Activated naive CD8-positive, alpha-beta T cell treated with anti-CD3 and anti-CD28 coated beads, Interleukin-2, amount 10 ng/mL, durations not matched to agents 7 days and 5 days (primary cell): Measurements from ENCODE around the gene EFHD1. TPM values are rescaled to one million over a fixed set of nuclear protein-coding genes. Genes with fewer than 3 reads are reported as not detected.

Experiments
- ATAC-seq: fragments of 150-1000 bp; cut with Tn5 transposase; one replicate; pipeline ENCODE4 v1.10.0; 2021; ENCODE audit warnings: low read depth, moderate library complexity
- POLR2A ChIA-PET: fragments of 350-600 bp; sonication (Branson Sonifier 250); formaldehyde crosslinking; loops from one replicate; lab custom pipeline; 2021; ENCODE audit warnings: antibody characterized with exemption; lab: Charles Lee
- DNase-seq: peaks from one replicate; pipeline ENCODE4 v3.0.0; 2021
- H3K27ac Mint-ChIP-seq: one replicate; pipeline ENCODE4 v1.8.0; 2022; ENCODE audit warnings: mild to moderate bottlenecking, mixed read lengths
- H3K27me3 Mint-ChIP-seq: one replicate; pipeline ENCODE4 v1.8.0; 2022; ENCODE audit warnings: mild to moderate bottlenecking, moderate library complexity, mixed read lengths
- H3K36me3 Mint-ChIP-seq: one replicate; pipeline ENCODE4 v1.8.0; 2021; ENCODE audit warnings: mild to moderate bottlenecking, mixed read lengths
- H3K4me1 Mint-ChIP-seq: one replicate; pipeline ENCODE4 v1.8.0; 2021; ENCODE audit warnings: mixed read lengths
- H3K4me3 Mint-ChIP-seq: one replicate; pipeline ENCODE4 v1.8.0; 2022; ENCODE audit warnings: mild to moderate bottlenecking, moderate library complexity, mixed read lengths
- H3K9me3 Mint-ChIP-seq: one replicate; pipeline ENCODE4 v1.8.0; 2021; ENCODE audit warnings: mixed read lengths
- total RNA-seq, 2 experiments: library from RNA; stranded (reverse); gene quantifications; one replicate each; pipeline ENCODE4 v1.2.3, GENCODE V29; 2021

The EFHD1 gene
- total RNA-seq, 2 experiments from 2014 or later, result 7.6 to 8.8 TPM

GRCh38 chr2:232604535-232604934, 28.9 kb upstream of the EFHD1 start:
- POLR2A ChIA-PET, result interaction anchor here (0.6 to 0.7 kb wide), 2 partner anchors 64 to 840 kb away, joined by 3 to 4 read pairs; no protein-coding TSS in a partner anchor
- Mint-ChIP-seq H3K4me3 (no peak overlapping the region), H3K27me3 (peaks cover 18% of the 10 kb centered on the region), H3K4me1 (peaks cover 2% of the 10 kb centered on the region), H3K9me3 (no peaks in the 10 kb centered on the region), H3K27ac (no peak overlapping the region), H3K36me3 (no peaks in the 10 kb centered on the region)
- ATAC-seq (no peak), DNase-seq (no peak)

- peaks cover 12% of the 10 kb centered on the region for H3K27me3 Mint-ChIP-seq
- ATAC-seq (no peak), DNase-seq (no peak)
- POLR2A ChIA-PET, result no interaction called here
- H3K9me3 Mint-ChIP-seq, result no peaks in the 10 kb centered on the region
- no peak overlapping the region for H3K4me3 Mint-ChIP-seq
- no peaks in the 10 kb centered on the region for H3K36me3 Mint-ChIP-seq
- no peak overlapping the region for H3K27ac Mint-ChIP-seq
- peaks cover 2% of the 10 kb centered on the region for H3K4me1 Mint-ChIP-seq
These were observed 26.4 kb upstream of the EFHD1 start for GRCh38 chr2:232607011-232607410.

DNA sequence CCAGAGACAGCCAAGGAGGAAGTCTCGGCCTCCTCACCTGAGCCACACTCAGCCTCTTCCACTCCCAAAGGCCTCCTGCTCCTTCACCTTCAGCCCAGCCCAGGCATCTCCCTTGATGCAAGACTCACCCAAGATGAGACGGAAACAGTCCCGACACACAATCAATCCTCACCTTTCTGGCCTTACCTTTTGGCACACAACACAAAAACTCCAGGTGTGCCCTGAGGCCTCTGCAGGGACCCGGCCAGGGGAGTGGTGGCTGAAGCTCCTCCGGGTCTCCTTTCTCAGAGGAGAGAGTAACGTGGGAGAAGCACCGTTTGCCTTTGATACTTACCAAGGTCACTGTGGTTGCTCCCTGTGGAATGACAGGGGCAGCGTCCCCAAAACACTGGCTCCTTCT, 23.8 kb upstream of the EFHD1 start:
- H3K36me3 Mint-ChIP-seq, result no peaks in the 10 kb centered on the region
- peaks cover 3% of the 10 kb centered on the region for H3K27me3 Mint-ChIP-seq
- DNase-seq (no peak), ATAC-seq (no peak)
- no peak overlapping the region for H3K27ac Mint-ChIP-seq
- no peaks in the 10 kb centered on the region for H3K9me3 Mint-ChIP-seq
- POLR2A ChIA-PET, result no interaction called here
- H3K4me1 Mint-ChIP-seq, result peaks cover 5% of the 10 kb centered on the region
- H3K4me3 Mint-ChIP-seq, result no peak overlapping the region

DNA sequence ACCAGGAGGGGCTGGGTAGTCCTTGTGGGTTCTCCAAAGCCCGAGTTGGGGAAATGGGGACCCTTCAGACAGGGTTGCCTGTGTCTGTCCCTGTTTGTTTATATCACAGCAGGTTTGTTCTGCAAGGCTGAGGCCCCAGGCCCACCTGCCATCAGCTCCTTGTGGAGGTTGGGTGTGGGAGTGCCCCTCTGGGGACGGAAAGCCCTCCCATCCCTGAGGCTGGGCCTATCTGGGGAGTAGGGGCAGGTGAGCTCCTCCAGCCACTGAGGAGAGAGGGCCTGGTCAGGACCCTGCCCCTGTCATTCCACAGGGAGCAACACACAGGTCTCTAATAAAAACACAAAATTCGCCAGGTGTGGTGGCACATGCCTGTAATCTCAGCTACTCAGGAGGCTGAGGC, 23.3 kb upstream of the EFHD1 start:
- H3K27me3 Mint-ChIP-seq, result peaks cover 2% of the 10 kb centered on the region
- POLR2A ChIA-PET, result no interaction called here
- H3K36me3 Mint-ChIP-seq, result no peaks in the 10 kb centered on the region
- ATAC-seq (no peak), DNase-seq (no peak)
- H3K9me3 Mint-ChIP-seq, result no peaks in the 10 kb centered on the region
- no peak overlapping the region for H3K27ac Mint-ChIP-seq
- H3K4me1 Mint-ChIP-seq, result peaks cover 5% of the 10 kb centered on the region
- H3K4me3 Mint-ChIP-seq, result no peak overlapping the region

GRCh38 chr2:232611061-232611460, 22.3 kb upstream of the EFHD1 start:
- POLR2A ChIA-PET, result no interaction called here
- no peak overlapping the region for H3K27ac Mint-ChIP-seq
- H3K4me1 Mint-ChIP-seq, result peaks cover 3% of the 10 kb centered on the region
- DNase-seq (no peak), ATAC-seq (no peak)
- no peaks in the 10 kb centered on the region for H3K36me3 Mint-ChIP-seq
- no peaks in the 10 kb centered on the region for H3K9me3 Mint-ChIP-seq
- H3K27me3 Mint-ChIP-seq, result peaks cover 2% of the 10 kb centered on the region
- no peak overlapping the region for H3K4me3 Mint-ChIP-seq

DNA sequence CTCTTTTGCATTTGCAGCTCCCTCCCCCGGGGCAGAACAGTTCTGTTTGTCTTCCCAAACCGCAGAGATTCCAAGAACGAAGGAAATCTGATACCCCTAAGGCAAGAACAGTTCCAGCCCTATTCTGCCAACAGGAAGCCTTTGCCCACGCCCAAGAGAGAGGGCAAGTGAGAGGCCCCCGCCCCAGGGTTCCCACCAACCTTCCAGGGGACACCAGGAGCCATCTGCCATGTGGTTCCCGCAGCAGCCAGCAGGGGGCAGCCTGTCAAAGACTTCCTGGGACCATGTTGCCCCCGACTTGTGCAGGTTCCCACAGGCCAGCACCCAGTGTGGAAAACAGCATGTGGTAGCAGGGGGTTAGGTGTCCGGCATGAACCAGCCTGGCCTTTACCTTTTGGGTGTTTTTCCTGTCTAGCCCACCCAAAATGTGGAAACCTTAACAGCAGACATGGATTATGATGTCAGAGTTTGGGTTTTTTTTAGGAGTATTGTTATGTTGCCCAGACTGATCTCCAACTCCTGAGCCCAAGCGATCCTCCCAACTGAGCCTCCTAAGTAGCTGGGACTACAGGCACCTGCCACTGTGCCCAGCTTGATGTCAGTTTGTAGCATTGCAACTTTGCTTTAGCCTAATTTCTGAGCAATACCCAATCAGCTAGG, 21.7 kb upstream of the EFHD1 start:
- H3K36me3 Mint-ChIP-seq, result no peaks in the 10 kb centered on the region
- no peak overlapping the region for H3K4me3 Mint-ChIP-seq
- H3K27me3 Mint-ChIP-seq, result peaks cover 2% of the 10 kb centered on the region
- no peaks in the 10 kb centered on the region for H3K9me3 Mint-ChIP-seq
- peaks cover 3% of the 10 kb centered on the region for H3K4me1 Mint-ChIP-seq
- POLR2A ChIA-PET, result no interaction called here
- no peak overlapping the region for H3K27ac Mint-ChIP-seq
- DNase-seq (peak; percentile 81), ATAC-seq (peak; percentile 77)

DNA sequence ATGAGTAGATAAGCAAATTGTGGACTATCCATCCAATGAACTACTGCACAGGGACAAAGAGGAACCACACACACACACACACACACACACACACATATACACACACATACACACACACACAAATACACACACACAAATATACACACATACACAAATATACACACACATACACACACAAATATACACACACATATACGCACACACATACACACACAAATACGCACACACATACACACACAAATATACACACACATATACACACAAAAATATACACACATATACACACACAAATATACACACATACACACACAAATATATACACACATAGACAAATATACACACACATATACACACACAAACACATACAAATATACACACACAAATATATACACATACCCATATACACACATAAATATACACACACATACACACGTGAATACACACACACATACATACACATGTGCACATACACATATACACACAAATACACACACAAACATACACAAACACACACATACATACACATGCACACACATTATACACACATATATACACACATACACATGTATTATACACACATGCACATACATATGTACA, 19.8 kb upstream of the EFHD1 start:
- H3K4me3 Mint-ChIP-seq, result no peak overlapping the region
- H3K27me3 Mint-ChIP-seq, result peaks cover 2% of the 10 kb centered on the region
- no peaks in the 10 kb centered on the region for H3K36me3 Mint-ChIP-seq
- no peak overlapping the region for H3K27ac Mint-ChIP-seq
- ATAC-seq (no peak), DNase-seq (no peak)
- peaks cover 3% of the 10 kb centered on the region for H3K4me1 Mint-ChIP-seq
- H3K9me3 Mint-ChIP-seq, result no peaks in the 10 kb centered on the region
- POLR2A ChIA-PET, result no interaction called here

DNA sequence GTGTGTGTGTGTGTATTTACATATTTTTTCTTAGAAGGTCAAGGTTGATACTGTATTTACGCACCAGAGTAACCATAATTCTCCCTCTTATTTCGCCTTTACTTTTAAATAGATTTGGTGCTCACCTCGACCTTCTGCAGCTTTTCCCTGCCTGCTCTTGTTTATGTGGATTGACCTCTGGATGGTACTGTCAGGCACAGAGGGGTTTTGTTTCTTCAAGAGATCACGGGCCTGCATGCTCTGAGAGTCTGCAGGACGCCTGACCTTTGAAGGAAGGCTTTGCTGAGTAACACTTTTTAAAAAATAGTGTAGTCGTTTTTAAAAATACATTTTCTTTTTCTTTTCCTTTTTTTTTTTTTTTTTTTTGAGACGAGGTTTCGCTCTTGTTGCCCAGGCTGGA, 18.1 kb upstream of the EFHD1 start:
- Mint-ChIP-seq H3K36me3 (no peaks in the 10 kb centered on the region), H3K27me3 (peaks cover 2% of the 10 kb centered on the region), H3K4me3 (no peak overlapping the region), H3K9me3 (no peaks in the 10 kb centered on the region), H3K4me1 (peaks cover 3% of the 10 kb centered on the region), H3K27ac (no peak overlapping the region)
- ATAC-seq (no peak), DNase-seq (no peak)
- POLR2A ChIA-PET, result no interaction called here

- Mint-ChIP-seq H3K4me3 (no peak overlapping the region), H3K36me3 (no peaks in the 10 kb centered on the region), H3K27me3 (peaks cover 12% of the 10 kb centered on the region), H3K4me1 (no peaks in the 10 kb centered on the region), H3K9me3 (no peaks in the 10 kb centered on the region), H3K27ac (no peak overlapping the region)
- ATAC-seq (no peak), DNase-seq (no peak)
- POLR2A ChIA-PET, result no interaction called here
These were observed 12.2 kb upstream of the EFHD1 start for GRCh38 chr2:232621186-232621585.

DNA sequence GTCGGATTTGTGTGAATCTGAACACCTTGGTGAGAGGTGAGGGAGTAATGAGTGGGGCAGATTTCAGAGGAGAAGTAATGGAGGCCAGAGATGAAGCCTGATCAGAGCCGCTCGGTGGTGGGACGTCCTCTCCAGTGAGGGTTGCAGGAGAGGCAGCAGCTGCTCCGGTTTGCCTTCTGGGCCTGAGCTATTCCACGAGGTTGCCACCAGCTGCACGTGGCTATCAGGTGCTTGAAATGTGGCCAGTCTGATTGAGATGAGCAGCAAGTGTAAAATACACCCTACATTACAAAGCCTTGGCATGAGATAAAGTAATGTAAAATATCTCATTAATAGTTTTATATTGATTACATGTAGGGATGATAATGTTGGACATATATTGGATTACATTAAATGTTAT, 10.8 kb upstream of the EFHD1 start:
- Mint-ChIP-seq H3K4me1 (peaks cover 3% of the 10 kb centered on the region), H3K27me3 (peaks cover 18% of the 10 kb centered on the region), H3K36me3 (no peaks in the 10 kb centered on the region), H3K27ac (no peak overlapping the region), H3K9me3 (no peaks in the 10 kb centered on the region), H3K4me3 (no peak overlapping the region)
- POLR2A ChIA-PET, result no interaction called here
- ATAC-seq (no peak), DNase-seq (no peak)

DNA sequence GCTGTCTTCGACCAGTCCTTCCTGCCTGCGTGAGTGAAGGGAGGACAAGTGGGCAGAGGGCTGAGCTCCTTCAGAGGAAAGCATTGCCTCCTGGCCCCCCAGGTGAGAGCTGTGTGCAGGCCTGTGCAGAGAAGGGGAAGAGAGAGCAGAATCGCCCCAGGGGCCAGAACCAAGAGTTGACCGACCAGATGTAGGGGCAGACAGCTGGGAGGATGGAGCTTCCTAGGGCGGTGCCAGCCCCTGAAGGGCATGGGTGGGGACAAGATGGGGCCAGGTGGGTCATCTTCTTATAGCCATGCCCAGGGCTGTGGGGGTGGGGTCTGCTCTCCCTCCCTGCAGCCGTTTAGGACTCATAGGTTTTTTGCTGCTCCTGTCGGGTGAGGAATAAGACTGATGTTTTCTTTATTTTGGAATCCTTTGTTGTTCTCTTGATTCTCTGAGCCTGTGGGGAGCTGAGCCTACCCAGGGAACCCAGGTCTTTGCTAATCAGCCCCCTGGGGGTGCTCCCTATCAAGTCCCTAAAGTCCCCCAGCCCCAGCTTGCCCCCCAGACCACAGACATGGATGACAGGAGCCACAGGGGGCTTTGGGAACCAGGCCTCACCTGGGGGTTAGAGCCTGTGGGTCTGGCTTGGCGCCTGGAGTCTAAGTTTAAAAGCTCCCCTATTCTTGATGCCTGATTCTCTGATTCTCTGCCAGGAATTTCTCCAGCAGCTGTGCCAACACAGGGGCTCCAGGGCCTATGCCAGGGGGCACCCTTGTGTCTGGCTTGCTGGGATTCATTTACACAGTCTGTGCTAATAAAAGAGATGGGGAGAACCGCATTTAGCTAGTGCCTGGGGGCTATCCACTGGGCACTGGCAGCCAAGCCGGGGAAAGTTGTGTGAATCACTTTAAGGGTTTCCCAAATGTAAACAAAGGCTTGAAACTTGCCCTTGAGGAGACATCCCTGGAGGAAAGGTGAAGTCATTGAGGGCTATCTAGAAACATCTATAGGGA, 9.3 kb upstream of the EFHD1 start:
- POLR2A ChIA-PET, result interaction anchor here (0.6 kb wide), 1 partner anchor 480 kb away, joined by 4 read pairs; no protein-coding TSS in a partner anchor
- ATAC-seq (no peak), DNase-seq (no peak)
- Mint-ChIP-seq H3K27ac (no peak overlapping the region), H3K36me3 (no peaks in the 10 kb centered on the region), H3K27me3 (peaks cover 24% of the 10 kb centered on the region), H3K9me3 (no peaks in the 10 kb centered on the region), H3K4me3 (no peak overlapping the region), H3K4me1 (peaks cover 3% of the 10 kb centered on the region)

GRCh38 chr2:232626584-232626983, 6.8 kb upstream of the EFHD1 start:
- Mint-ChIP-seq H3K27me3 (peaks cover 28% of the 10 kb centered on the region), H3K9me3 (no peaks in the 10 kb centered on the region), H3K27ac (no peak overlapping the region), H3K4me1 (peaks cover 3% of the 10 kb centered on the region), H3K4me3 (no peak overlapping the region), H3K36me3 (no peaks in the 10 kb centered on the region)
- POLR2A ChIA-PET, result interaction anchor here (0.7 kb wide), 1 partner anchor 506 kb away, joined by 3 read pairs; no protein-coding TSS in a partner anchor
- no peak for ATAC-seq
- no peak for DNase-seq

GRCh38 chr2:232628466-232629128, 4.8 kb upstream of the EFHD1 start:
- Mint-ChIP-seq H3K36me3 (no peaks in the 10 kb centered on the region), H3K27ac (no peak overlapping the region), H3K9me3 (no peaks in the 10 kb centered on the region), H3K27me3 (peaks cover 42% of the 10 kb centered on the region), H3K4me1 (peaks cover 6% of the 10 kb centered on the region), H3K4me3 (no peak overlapping the region)
- POLR2A ChIA-PET, result no interaction called here
- ATAC-seq, result no peak
- no peak for DNase-seq
